GM12878 (cell line): ENCODE data around the gene PDE11A. TPM values are rescaled to one million over a fixed set of nuclear protein-coding genes. Genes with fewer than 3 reads are reported as not detected.
A peak's percentile ranks its signal among the peaks of the same experiment; 100 is the strongest.

ENCODE experiments used
- CHD2 ChIP-seq: IDR thresholded peaks from 2 replicates; pipeline ENCODE4 v1.6.1; 2011; ENCODE audit warnings: low read depth, low read length, improper control_type of control experiment, borderline replicate concordance
- EED ChIP-seq: sonication (generic); IDR thresholded peaks from 2 replicates; pipeline ENCODE4 v1.6.1; 2016; ENCODE audit warnings: antibody characterized with exemption, low read depth
- HDAC6 ChIP-seq: fragments of 200-600 bp; sonication (generic); IDR thresholded peaks from one replicate; pipeline ENCODE4 v1.8.0; 2017; ENCODE audit warnings: antibody characterized with exemption; ENCODE audit not compliant: unreplicated experiment
- IKZF1 ChIP-seq: fragments of 450-650 bp; conservative IDR thresholded peaks from 2 replicates; pipeline ENCODE4 v1.6.1; 2017; ENCODE audit warnings: antibody characterized with exemption, mild to moderate bottlenecking
- IRF4 ChIP-seq: IDR thresholded peaks from 2 replicates; pipeline ENCODE4 v1.6.1; 2011; ENCODE audit warnings: low read depth, low read length
- MYB ChIP-seq: fragments of 150-350 bp; IDR thresholded peaks from 2 replicates; pipeline ENCODE4 v1.6.1; 2014; ENCODE audit warnings: mild to moderate bottlenecking, low read depth, low read length, borderline replicate concordance
- NFXL1 ChIP-seq: fragments of 450-650 bp; IDR thresholded peaks from 2 replicates; pipeline ENCODE4 v1.6.1; 2017; ENCODE audit warnings: antibody characterized with exemption, mild to moderate bottlenecking, borderline replicate concordance
- PAX8 ChIP-seq: fragments of 450-650 bp; IDR thresholded peaks from 2 replicates; pipeline ENCODE4 v1.6.1; 2017; ENCODE audit warnings: mild to moderate bottlenecking, moderate library complexity
- RB1 ChIP-seq: fragments of 450-650 bp; formaldehyde crosslinking; IDR thresholded peaks from 2 replicates; pipeline ENCODE4 v1.6.1; 2017; ENCODE audit warnings: mild to moderate bottlenecking, borderline replicate concordance
- STAT3 ChIP-seq: IDR thresholded peaks from 2 replicates; pipeline ENCODE4 v1.6.1; 2011; ENCODE audit warnings: low read depth, low read length, improper control_type of control experiment
- ZNF207 ChIP-seq: fragments of 450-650 bp; IDR thresholded peaks from 2 replicates; pipeline ENCODE4 v1.6.1; 2014; ENCODE audit warnings: antibody characterized with exemption, mild to moderate bottlenecking, borderline replicate concordance
- polyA plus RNA-seq, 11 experiments: library from polyadenylated mRNA; depleted of rRNA in 4 of 11; unstranded in 6 of 11; stranded (reverse) in 5 of 11; fragments of >200 nt; fragmentation: Nextera tagmentation in 4 of 11; fragmentation: Illumina TruSeq in 1 of 11; extraction: Ambion mirVana in 4 of 11; extraction: Trizol in 1 of 11; gene quantifications; 1 replicate in 1 of 11; 2 replicates in 10 of 11; pipeline versions ENCODE4 v1.2.1 to v1.2.3, GENCODE V29; 2011 to 2016; ENCODE audit warnings: inconsistent platforms in 2 of 11, missing spikeins in 2 of 11, low read depth in 1 of 11
- total RNA-seq, 4 experiments: library from RNA; depleted of rRNA in 3 of 4; stranded (reverse); fragments of >200 nt in 3 of 4; fragmentation: Illumina TruSeq in 1 of 4; extraction: Trizol in 1 of 4; gene quantifications; 2 replicates each; pipeline versions ENCODE4 v1.2.1 to v1.2.3, GENCODE V29; 2013 to 2021
- TF ChIP-seq, protein P1 (sequence below): IDR thresholded peaks from 2 replicates; pipeline ENCODE4 v1.6.1; 2011; ENCODE audit warnings: low read depth, low read length, improper control_type of control experiment, borderline replicate concordance
- TF ChIP-seq, protein P2 (sequence below): IDR thresholded peaks from 2 replicates; pipeline ENCODE4 v1.6.1; 2011; ENCODE audit warnings: borderline replicate concordance, low read depth, mild to moderate bottlenecking, moderate library complexity, low read length; ENCODE audit not compliant: insufficient read depth, poor library complexity, severe bottlenecking
- TF ChIP-seq, protein P3 (sequence below): fragments of 450-650 bp; IDR thresholded peaks from 2 replicates; pipeline ENCODE4 v1.6.1; 2017; ENCODE audit warnings: antibody characterized with exemption, mild to moderate bottlenecking, moderate library complexity
- TF ChIP-seq, protein P4 (sequence below): fragments of 450-650 bp; IDR thresholded peaks from 2 replicates; pipeline ENCODE4 v1.6.1; 2017; ENCODE audit warnings: mild to moderate bottlenecking, moderate library complexity
- TF ChIP-seq, protein P5 (sequence below): fragments of 450-650 bp; IDR thresholded peaks from 2 replicates; pipeline ENCODE4 v1.6.1; 2016; ENCODE audit warnings: mild to moderate bottlenecking

Gene PDE11A
- total and polyA plus RNA-seq, 10 of the 15 experiments (the other 5 are each of a cell fraction or from before 2014, with no cell fraction given): 0.01 to 0.17 (median 0.06) TPM; not detected in 5

DNA sequence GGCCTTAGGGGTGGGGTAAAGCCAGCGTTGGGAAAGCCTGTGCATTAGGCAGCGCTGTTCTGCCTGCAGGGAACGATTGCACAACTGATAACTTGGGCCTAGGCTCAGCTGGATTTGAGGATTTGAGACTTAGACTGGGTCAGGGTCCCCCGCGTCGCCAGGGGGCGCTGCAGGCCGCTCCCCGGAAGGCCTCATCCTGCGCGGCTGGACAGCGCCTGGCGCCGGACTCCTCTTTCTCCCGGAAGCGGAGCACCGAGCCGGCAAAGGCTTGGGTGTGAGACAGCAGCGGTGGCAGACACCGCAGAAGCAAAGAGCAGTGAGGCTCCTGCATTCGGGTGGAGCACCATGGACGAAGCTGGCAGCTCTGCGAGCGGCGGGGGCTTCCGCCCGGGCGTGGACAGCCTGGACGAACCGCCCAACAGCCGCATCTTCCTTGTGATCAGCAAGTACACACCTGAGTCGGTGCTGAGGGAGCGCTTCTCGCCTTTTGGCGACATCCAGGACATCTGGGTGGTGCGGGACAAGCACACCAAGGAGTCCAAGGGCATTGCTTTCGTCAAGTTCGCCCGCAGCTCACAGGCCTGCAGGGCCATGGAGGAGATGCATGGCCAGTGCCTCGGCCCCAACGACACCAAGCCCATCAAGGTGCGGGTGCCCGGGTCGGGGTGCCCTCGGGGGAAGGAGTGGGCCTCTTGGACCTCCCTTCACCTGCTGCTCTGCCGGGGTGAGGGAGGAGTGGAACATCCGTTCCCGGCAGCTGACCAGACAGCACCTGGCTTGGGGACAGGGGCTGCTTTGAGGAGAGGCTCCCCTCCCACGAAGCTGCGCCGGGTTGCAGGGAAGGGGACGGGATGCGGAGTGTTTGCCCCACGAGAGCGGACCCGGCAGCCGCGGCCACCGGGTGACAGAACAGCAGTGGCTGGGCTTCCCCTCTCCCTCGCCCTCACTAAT lies 39.9 kb upstream of the PDE11A start, which contains the start of gene RBM45 (continued):
- no peak; the same call in 1 of the 2 replicates for TF ChIP-seq RB1
- TF ChIP-seq, protein P1, sequence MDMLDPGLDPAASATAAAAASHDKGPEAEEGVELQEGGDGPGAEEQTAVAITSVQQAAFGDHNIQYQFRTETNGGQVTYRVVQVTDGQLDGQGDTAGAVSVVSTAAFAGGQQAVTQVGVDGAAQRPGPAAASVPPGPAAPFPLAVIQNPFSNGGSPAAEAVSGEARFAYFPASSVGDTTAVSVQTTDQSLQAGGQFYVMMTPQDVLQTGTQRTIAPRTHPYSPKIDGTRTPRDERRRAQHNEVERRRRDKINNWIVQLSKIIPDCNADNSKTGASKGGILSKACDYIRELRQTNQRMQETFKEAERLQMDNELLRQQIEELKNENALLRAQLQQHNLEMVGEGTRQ: no peak
- TF ChIP-seq MYB: no peak
- TF ChIP-seq EED: peak; percentile 21; the same call in 1 of the 2 replicates
- TF ChIP-seq, protein P2, sequence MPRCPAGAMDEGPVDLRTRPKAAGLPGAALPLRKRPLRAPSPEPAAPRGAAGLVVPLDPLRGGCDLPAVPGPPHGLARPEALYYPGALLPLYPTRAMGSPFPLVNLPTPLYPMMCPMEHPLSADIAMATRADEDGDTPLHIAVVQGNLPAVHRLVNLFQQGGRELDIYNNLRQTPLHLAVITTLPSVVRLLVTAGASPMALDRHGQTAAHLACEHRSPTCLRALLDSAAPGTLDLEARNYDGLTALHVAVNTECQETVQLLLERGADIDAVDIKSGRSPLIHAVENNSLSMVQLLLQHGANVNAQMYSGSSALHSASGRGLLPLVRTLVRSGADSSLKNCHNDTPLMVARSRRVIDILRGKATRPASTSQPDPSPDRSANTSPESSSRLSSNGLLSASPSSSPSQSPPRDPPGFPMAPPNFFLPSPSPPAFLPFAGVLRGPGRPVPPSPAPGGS: no peak
- 0 out of 2 replicates have a peak, but pooled peaks have one; percentile 41 for TF ChIP-seq IRF4
- TF ChIP-seq, protein P3, sequence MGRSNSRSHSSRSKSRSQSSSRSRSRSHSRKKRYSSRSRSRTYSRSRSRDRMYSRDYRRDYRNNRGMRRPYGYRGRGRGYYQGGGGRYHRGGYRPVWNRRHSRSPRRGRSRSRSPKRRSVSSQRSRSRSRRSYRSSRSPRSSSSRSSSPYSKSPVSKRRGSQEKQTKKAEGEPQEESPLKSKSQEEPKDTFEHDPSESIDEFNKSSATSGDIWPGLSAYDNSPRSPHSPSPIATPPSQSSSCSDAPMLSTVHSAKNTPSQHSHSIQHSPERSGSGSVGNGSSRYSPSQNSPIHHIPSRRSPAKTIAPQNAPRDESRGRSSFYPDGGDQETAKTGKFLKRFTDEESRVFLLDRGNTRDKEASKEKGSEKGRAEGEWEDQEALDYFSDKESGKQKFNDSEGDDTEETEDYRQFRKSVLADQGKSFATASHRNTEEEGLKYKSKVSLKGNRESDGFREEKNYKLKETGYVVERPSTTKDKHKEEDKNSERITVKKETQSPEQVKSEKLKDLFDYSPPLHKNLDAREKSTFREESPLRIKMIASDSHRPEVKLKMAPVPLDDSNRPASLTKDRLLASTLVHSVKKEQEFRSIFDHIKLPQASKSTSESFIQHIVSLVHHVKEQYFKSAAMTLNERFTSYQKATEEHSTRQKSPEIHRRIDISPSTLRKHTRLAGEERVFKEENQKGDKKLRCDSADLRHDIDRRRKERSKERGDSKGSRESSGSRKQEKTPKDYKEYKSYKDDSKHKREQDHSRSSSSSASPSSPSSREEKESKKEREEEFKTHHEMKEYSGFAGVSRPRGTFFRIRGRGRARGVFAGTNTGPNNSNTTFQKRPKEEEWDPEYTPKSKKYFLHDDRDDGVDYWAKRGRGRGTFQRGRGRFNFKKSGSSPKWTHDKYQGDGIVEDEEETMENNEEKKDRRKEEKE: no peak
- TF ChIP-seq IKZF1: peak; percentile 80
- no peak for TF ChIP-seq PAX8
- TF ChIP-seq, protein P4, sequence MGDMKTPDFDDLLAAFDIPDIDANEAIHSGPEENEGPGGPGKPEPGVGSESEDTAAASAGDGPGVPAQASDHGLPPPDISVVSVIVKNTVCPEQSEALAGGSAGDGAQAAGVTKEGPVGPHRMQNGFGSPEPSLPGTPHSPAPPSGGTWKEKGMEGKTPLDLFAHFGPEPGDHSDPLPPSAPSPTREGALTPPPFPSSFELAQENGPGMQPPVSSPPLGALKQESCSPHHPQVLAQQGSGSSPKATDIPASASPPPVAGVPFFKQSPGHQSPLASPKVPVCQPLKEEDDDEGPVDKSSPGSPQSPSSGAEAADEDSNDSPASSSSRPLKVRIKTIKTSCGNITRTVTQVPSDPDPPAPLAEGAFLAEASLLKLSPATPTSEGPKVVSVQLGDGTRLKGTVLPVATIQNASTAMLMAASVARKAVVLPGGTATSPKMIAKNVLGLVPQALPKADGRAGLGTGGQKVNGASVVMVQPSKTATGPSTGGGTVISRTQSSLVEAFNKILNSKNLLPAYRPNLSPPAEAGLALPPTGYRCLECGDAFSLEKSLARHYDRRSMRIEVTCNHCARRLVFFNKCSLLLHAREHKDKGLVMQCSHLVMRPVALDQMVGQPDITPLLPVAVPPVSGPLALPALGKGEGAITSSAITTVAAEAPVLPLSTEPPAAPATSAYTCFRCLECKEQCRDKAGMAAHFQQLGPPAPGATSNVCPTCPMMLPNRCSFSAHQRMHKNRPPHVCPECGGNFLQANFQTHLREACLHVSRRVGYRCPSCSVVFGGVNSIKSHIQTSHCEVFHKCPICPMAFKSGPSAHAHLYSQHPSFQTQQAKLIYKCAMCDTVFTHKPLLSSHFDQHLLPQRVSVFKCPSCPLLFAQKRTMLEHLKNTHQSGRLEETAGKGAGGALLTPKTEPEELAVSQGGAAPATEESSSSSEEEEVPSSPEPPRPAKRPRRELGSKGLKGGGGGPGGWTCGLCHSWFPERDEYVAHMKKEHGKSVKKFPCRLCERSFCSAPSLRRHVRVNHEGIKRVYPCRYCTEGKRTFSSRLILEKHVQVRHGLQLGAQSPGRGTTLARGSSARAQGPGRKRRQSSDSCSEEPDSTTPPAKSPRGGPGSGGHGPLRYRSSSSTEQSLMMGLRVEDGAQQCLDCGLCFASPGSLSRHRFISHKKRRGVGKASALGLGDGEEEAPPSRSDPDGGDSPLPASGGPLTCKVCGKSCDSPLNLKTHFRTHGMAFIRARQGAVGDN: no peak
- no peak for TF ChIP-seq STAT3
- TF ChIP-seq HDAC6: no peak
- TF ChIP-seq, protein P5, sequence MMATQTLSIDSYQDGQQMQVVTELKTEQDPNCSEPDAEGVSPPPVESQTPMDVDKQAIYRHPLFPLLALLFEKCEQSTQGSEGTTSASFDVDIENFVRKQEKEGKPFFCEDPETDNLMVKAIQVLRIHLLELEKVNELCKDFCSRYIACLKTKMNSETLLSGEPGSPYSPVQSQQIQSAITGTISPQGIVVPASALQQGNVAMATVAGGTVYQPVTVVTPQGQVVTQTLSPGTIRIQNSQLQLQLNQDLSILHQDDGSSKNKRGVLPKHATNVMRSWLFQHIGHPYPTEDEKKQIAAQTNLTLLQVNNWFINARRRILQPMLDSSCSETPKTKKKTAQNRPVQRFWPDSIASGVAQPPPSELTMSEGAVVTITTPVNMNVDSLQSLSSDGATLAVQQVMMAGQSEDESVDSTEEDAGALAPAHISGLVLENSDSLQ: no peak
- TF ChIP-seq ZNF207: no peak
- peak; percentile 59; the same call in 1 of the 2 replicates for TF ChIP-seq CHD2
- TF ChIP-seq NFXL1: peak; percentile 87
